ENCODE results near the gene ENDOD1. TPM values are rescaled to one million over a fixed set of nuclear protein-coding genes. Genes with fewer than 3 reads are reported as not detected.

Gene ENDOD1
- polyA plus RNA-seq, 1 experiment, result 11.0 TPM

- Histone ChIP-seq H3K4me3 (ENCODE audit: low read depth, low read length) (no peak overlapping the region), H3K36me3 (ENCODE audit: control insufficient read depth, insufficient read depth, low read length) (no peaks in the 10 kb centered on the region), H3K27me3 (ENCODE audit: control insufficient read depth, insufficient read depth, low read length) (no peaks in the 10 kb centered on the region)
- no peak for TF ChIP-seq CTCF (IDR thresholded peaks at IDR 0.05; ENCODE audit: insufficient read depth, low read depth, low read length)
- POLR2A ChIA-PET, result no interaction called here
- DNase-seq (ENCODE audit: low read depth), result no peak
- CTCF ChIA-PET, result interaction anchor here (0.7 kb wide), 1 partner anchor 12 kb away, joined by 3 read pairs; no protein-coding TSS in a partner anchor
Observed at GRCh38 chr11:95119361-95120060, 29.9 kb downstream of the ENDOD1 start.

- ChIA-PET POLR2A (no interaction called here), CTCF (no interaction called here)
- no peak for DNase-seq (ENCODE audit: low read depth)
- H3K27me3 ChIP-seq (ENCODE audit: control insufficient read depth, insufficient read depth, low read length), result no peaks in the 10 kb centered on the region
- no peaks in the 10 kb centered on the region for H3K36me3 ChIP-seq (ENCODE audit: control insufficient read depth, insufficient read depth, low read length)
- no peak for TF ChIP-seq CTCF (IDR thresholded peaks at IDR 0.05; ENCODE audit: insufficient read depth, low read depth, low read length)
- H3K4me3 ChIP-seq (ENCODE audit: low read depth, low read length), result no peak overlapping the region
Observed at GRCh38 chr11:95121698-95122097, 32.1 kb downstream of the ENDOD1 start.

GRCh38 chr11:95123556-95123955 lies 33.9 kb downstream of the ENDOD1 start:
- POLR2A ChIA-PET, result no interaction called here
- Histone ChIP-seq H3K4me3 (ENCODE audit: low read depth, low read length) (no peak overlapping the region), H3K36me3 (ENCODE audit: control insufficient read depth, insufficient read depth, low read length) (no peaks in the 10 kb centered on the region), H3K27me3 (ENCODE audit: control insufficient read depth, insufficient read depth, low read length) (no peaks in the 10 kb centered on the region)
- TF ChIP-seq CTCF (IDR thresholded peaks at IDR 0.05; ENCODE audit: insufficient read depth, low read depth, low read length), result no peak
- CTCF ChIA-PET, result interaction anchor here (1.1 kb wide), 1 partner anchor 641 kb away, joined by 3 read pairs; no protein-coding TSS in a partner anchor
- DNase-seq (ENCODE audit: low read depth), result no peak

- H3K4me3 ChIP-seq (ENCODE audit: low read depth, low read length), result no peak overlapping the region
- TF ChIP-seq CTCF (IDR thresholded peaks at IDR 0.05; ENCODE audit: insufficient read depth, low read depth, low read length), result no peak
- H3K36me3 ChIP-seq (ENCODE audit: control insufficient read depth, insufficient read depth, low read length), result no peaks in the 10 kb centered on the region
- ChIA-PET CTCF (no interaction called here), POLR2A (no interaction called here)
- no peaks in the 10 kb centered on the region for H3K27me3 ChIP-seq (ENCODE audit: control insufficient read depth, insufficient read depth, low read length)
- DNase-seq (ENCODE audit: low read depth), result no peak
Observed at GRCh38 chr11:95128602-95129001, 39.0 kb downstream of the ENDOD1 start.

- no peak for TF ChIP-seq CTCF (IDR thresholded peaks at IDR 0.05; ENCODE audit: insufficient read depth, low read depth, low read length)
- DNase-seq (ENCODE audit: low read depth), result no peak
- H3K36me3 ChIP-seq (ENCODE audit: control insufficient read depth, insufficient read depth, low read length), result no peaks in the 10 kb centered on the region
- no peak overlapping the region for H3K4me3 ChIP-seq (ENCODE audit: low read depth, low read length)
- POLR2A ChIA-PET, result no interaction called here
- CTCF ChIA-PET, result interaction anchor here (0.9 to 1.5 kb wide), 2 partner anchors 20 to 192 kb away, joined by 3 read pairs; no protein-coding TSS in a partner anchor
- H3K27me3 ChIP-seq (ENCODE audit: control insufficient read depth, insufficient read depth, low read length), result no peaks in the 10 kb centered on the region
Observed at GRCh38 chr11:95132956-95133355, 43.3 kb downstream of the ENDOD1 start.
